HuH-7 (cell line): ENCODE results near the gene DAGLA.
"Not testable (repeated sequence)": the region's sequence is repeated elsewhere in the genome, so short reads cannot be mapped to it uniquely, and the experiment has no call there.

ENCODE experiments used
- DNase-seq: peaks from one replicate; pipeline ENCODE4 v3.0.0; 2011; ENCODE audit warnings: low spot score

Gene DAGLA

GRCh38 chr11:61679893-61680621 is at the start of gene DAGLA:
TSS of gene DAGLA (plus strand) at chr11:61680391. CDS start at chr11:61720156, 39,765 bp downstream.
- DNase-seq, result peak; percentile 95

GRCh38 chr11:61632096-61632495 is 48.1 kb upstream of the DAGLA start:
- no peak for DNase-seq

- DNase-seq, result no peak
Measured at GRCh38 chr11:61635304-61635703, 44.9 kb upstream of the DAGLA start.

GRCh38 chr11:61635787-61636186 is 44.4 kb upstream of the DAGLA start:
- no peak for DNase-seq

- no peak for DNase-seq
Measured at GRCh38 chr11:61636676-61637075, 43.5 kb upstream of the DAGLA start.

- no peak for DNase-seq
Measured at GRCh38 chr11:61637277-61637676, 42.9 kb upstream of the DAGLA start.

- no peak for DNase-seq
Measured at GRCh38 chr11:61639816-61640443, 40.3 kb upstream of the DAGLA start.

- no peak for DNase-seq
Measured at GRCh38 chr11:61642162-61642561, 38.0 kb upstream of the DAGLA start.

GRCh38 chr11:61645179-61645868 is 34.9 kb upstream of the DAGLA start:
- DNase-seq, result no peak

- DNase-seq, result no peak
Measured at GRCh38 chr11:61647529-61647928, 32.7 kb upstream of the DAGLA start.

- DNase-seq, result peak; percentile 64
Measured at GRCh38 chr11:61650781-61651571, 29.2 kb upstream of the DAGLA start.

GRCh38 chr11:61652135-61652534 is 28.1 kb upstream of the DAGLA start:
- DNase-seq, result peak; percentile 57

- DNase-seq, result no peak
Measured at GRCh38 chr11:61654397-61654829, 25.8 kb upstream of the DAGLA start.

- DNase-seq, result not testable (repeated sequence)
Measured at GRCh38 chr11:61655266-61656159, 24.7 kb upstream of the DAGLA start.

- DNase-seq, result no peak
Measured at GRCh38 chr11:61656347-61657077, 23.7 kb upstream of the DAGLA start.

- no peak for DNase-seq
Measured at GRCh38 chr11:61657566-61658290, 22.5 kb upstream of the DAGLA start.

GRCh38 chr11:61659413-61660196 is 20.6 kb upstream of the DAGLA start:
- no peak for DNase-seq

- DNase-seq, result not testable (repeated sequence)
Measured at GRCh38 chr11:61660997-61661396, 19.2 kb upstream of the DAGLA start.
